Activated CD8-positive, alpha-beta memory T cell treated with anti-CD3 and anti-CD28 coated beads for 36 hours (primary cell): ENCODE results near the gene GALNT3. TPM values are rescaled to one million over a fixed set of nuclear protein-coding genes. Genes with fewer than 3 reads are reported as not detected.

Experiments used
- total RNA-seq, 2 experiments: library from RNA; stranded (reverse); gene quantifications; one replicate each; pipeline ENCODE4 v1.2.3, GENCODE V29; 2021

The GALNT3 gene
- total RNA-seq, 2 experiments from 2014 or later, result 2.6 to 3.0 TPM

Other genes with a start within 250 kb of the GALNT3 start
- gene TTC21B, start 159.5 kb upstream of the GALNT3 start, total RNA-seq, result 10 to 100 TPM; 18.6 to 19.1 TPM